DMS153 (cell line): ENCODE results near the gene FASTKD3.
A peak's percentile ranks its signal among the peaks of the same experiment; 100 is the strongest.

Experiments
- DNase-seq: peaks from one replicate; lab custom pipeline; 2025; lab: John Stamatoyannopoulos, UW

FASTKD3 gene

DNA sequence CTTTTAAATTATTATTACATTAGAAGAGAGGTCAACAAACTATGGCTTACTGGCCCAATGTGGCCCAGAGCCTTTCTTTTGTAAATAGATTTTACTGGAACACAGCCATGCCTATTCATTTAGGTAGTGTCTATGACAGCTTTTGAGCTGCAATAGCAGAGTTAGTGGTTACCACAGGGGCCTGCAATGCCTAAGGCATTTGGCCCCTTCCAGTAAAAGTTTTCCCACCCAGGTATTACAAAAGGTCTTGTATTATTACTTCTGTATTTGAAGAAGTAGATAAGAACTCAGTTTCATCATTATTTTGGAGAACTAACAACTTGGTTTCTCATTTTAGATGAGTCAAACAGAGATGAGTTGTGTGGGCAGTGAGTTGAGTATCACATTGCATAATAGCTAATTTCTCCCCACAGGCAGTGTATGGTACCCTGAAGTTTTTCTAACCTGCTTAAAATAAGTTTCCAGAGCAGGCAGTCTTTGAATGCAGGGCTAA lies 9.6 kb upstream of the FASTKD3 start:
- no peak for DNase-seq

DNA sequence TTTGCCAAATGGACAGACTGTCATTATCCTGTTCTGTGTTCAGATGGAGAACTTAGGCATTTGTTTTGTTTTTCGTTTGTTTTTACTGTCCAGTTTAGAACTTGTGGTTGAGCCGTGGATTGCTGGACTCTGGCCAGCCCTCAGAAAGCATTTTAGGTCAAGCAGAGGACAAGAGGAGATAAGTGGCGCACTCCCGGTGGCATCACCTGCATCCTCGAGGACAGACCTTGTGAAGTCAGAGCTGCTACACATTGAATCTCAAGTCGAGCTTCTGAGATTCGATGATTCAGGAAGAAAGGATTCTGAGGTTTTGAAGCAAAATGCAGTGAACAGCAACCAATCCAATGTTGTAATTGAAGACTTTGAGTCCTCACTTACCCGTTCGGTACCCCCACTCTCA lies 9.0 kb upstream of the FASTKD3 start:
- no peak for DNase-seq

DNA sequence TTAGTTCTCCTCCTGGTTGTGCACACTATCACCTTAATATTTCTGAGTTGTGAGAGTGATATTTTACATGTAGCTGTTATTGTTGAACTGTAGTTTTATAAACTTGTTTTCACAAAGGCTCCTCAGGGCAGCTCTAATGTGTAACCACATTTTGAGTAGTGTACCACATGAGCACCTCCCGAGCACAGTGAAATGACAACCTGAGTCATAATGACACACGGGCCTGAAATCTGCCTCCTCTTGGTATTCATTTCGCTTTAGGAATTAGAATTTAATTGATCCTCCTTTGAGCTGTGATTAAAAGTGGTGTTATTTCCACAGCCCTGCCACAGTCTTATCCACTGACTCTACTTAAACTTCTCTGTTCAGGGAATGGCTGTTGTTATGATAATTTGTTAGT lies 8.0 kb upstream of the FASTKD3 start:
- DNase-seq: no peak

DNA sequence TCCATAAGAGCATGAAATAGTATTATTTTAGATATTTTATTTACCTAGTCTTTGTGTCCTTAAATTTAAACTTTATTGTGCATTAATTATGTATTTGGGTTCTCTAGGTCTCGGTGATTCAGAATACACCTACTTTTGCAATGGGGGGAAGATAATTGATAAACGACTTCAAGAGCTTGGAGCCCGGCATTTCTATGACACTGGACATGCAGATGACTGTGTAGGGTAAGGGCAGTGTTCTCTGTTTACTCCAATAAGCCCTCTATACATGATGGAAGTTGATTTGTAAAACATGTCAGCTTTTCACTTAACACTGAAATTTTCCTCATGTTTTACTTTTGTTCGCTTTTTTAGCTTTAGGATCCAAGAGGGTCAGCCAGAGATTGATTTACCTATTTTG lies 6.3 kb upstream of the FASTKD3 start:
- DNase-seq: no peak

DNA sequence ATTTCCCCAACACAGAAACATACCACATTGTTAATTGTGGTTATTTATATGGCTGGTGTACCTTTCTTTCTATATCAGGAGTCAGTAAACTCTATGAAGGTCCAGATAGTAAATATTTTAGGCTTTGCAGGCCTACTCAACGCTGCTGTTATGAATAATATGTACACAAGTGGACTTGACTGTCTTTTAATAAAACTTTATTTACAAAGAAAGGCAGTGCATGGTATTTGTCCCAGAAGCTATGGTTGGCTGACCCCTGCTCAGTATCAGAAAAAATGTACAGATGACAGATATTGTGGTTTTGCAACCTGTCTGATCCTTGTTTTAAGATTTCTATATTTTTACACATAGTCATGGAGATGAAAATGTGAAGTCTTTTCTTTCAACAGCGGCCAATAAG lies 5.8 kb upstream of the FASTKD3 start:
- DNase-seq: no peak

DNA sequence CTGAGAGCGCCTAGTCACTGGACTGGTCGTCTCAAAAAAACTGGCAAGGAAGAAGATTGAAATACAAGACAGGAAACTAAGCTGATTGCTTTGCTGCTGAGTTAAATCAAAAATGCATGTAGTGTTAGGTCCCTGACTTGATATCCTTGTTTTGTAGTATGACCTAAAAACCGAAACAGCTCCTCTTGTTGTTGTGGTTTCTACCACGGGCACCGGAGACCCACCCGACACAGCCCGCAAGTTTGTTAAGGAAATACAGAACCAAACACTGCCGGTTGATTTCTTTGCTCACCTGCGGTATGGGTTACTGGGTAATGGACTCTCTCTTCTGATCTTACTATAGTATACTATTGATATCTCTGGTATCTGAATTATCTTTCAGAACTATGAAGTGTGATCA lies 4.4 kb upstream of the FASTKD3 start:
- DNase-seq: no peak

DNA sequence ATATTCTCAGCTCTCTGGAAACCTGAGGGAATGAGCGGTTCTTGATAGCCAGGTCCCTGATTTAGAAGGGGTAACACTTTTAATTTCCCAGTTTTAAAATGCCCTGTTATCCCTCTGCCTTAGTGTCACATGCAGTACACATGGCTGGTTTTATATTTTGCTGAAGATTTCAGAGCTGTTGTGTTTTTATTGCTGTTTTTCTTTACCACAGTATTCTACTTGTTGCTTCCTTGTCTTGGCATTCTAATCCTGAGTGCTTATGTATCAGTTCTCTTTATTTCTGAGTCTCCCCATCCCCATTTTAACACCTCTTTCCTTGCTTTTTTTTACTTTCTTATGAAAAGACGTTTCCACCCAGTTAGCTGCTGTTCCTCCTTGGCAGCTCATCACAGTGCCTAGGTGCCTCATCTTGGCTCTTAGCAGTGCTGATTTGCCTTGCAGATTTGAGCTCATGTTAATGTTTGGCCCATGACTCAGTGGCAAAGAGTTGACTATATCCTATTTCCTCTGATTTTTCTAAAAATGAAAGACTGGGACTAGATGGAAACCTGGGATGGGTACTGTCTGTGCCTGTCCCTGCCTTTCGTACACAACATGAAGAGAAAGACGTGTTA lies 3.8 kb upstream of the FASTKD3 start:
- DNase-seq: no peak

DNA sequence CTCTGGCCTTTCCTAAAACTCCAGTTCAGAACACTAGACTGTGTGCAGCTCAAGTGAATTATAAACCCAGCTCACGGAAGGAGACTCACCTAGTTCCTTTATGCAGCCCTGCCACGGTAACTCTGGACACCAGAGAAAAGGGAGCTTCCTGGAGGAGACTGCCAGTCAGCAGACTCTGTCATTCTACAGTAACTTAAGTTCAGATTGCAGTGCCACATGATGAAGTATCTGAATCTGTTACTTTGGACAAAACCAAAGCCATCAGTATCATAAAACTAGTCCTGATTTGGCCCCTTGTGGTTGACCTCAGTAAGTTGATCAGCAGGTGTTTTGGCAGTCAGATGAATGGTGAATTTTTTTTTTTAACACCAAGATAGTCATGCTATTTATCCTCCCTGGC lies 2.8 kb upstream of the FASTKD3 start:
- no peak for DNase-seq

DNA sequence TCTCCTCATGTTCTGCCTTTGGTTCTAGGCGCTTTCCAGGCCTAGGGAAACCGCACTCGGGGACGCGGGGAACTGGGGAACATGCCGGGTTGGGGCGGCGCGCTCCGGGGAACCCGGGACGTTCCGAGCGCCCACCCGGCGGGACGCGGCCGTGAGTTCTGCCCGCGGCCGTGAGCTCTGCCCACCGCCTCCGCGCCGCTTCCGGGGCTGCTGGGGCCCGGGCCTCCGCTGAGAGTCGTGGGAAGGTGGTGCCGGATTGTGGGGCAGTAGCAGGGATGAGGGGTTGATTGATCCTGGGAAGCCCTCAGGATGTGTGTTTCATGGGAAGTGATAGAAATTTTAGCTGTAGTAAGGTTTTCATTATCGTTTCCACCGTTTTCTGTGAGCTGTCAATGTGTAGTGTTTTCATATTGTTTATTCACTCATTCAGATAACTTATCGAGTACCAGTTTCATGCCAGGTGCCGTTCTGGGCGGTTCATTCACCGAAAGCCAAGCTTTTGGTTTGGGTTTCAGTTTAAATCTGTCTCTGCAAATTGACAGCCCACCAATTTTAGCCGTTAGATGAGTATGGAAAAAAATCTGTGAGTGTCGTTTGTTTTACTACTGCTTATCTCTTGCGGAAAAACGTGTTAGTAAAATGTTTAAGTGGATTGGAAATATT lies 774 bp upstream of the FASTKD3 start:
- DNase-seq: no peak

DNA sequence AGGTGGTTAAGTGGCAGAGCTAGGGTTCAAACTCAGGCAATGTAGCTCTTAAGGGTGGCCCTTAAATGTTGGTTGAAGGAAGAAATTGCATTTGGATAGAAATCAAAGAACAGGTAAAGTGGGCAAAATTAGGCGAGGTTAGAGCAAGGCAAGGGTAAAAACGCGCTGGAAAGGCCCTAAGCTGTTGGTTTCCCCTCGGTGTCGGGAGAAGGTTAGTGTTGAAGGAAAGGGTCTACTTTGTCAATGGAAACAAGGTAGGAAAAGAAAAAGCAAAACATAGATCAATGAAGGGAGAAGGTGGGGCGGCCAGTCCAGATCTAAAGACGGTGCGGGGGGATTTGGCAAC lies 431 bp downstream of the FASTKD3 start:
- DNase-seq: no peak

DNA sequence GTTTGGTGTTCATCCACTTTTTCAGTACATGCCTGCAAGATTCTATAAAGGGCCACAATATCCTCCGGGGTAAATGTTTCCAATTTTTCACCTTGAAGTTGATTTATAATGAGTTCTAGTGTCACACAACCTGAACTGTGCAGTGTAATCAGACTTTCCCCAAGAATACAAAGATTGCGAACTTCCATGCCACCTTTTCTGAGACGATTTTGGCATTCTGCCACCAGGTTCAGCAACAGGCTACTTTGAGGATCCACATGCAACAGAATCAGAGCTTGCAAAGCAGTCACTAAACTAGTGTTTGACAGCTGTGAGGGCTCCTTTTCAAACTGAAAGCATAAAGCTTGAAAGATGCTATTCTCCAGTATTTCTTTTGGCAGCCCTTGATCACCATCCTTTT lies 1.6 kb downstream of the FASTKD3 start:
- DNase-seq: no peak

DNA sequence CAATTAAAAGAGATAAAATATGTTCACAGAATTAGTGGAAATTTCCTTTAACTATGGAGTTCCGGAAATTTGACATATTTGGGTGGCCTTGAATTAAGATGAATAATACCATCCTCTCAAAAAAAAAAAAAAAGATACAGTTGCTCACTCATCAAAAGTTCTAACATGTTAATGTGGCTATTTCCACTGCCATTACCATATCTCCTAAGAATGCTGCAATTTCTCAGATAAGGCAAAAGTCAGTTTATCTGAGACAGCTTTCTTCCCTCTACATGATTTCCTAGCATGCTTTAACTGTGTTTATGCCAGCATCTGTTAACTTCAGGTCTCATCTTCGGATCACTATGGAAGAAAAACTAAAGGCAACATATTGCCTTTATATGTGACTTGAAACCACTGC lies 2.6 kb downstream of the FASTKD3 start:
- DNase-seq: no peak

DNA sequence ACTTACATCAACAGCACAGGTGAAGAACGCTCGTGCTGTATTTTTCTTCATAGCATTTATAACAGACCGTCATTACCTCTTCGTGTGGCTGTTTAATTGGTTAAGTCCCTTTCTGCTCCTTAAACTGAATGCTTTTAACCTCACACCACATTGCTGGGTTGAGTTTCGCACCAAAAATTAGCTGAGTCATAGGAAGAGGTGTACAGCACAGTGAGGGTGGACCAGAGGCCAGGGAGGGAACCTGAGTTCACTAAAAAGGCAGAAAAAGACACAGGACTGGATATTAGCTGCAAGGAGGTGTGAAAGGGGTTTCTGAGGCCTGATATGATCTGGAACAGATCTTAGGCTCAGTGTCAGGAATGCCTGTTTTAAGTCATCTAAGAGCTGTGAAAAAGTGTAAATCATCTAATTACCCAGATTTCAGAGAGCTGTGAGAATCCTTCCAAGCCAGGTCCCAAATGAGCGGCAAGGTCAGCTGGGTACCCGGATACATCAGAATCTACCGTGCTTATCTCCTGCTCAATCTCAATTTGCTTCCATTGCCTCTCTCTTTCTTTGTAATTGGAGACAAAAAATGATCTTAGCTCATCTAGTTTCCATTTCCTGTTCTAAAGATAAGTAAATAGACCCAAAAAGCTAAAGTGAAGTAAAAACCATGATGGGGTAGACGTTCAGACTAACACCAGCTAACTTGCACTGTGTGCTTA lies 10.8 kb downstream of the FASTKD3 start:
- no peak for DNase-seq

DNA sequence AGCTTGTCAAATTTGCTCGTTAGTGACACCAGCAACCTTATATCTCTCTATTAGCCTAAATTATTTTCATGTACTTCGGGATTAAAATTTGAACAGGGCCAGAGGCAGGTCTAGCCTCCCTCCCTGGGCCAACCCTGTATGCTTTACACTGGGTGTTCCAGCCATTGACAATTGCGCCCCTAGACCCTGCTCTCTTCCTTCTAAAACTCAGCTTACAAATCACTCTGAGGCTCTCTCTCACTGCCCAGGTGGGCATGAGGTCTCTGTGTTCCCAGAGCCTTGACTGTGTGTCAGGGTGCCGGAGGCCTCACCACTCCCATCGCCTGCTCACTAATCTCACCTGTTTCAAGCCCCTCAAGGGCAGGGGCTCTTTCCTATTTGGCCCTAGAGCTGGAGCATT lies 11.5 kb downstream of the FASTKD3 start:
- DNase-seq: no peak

DNA sequence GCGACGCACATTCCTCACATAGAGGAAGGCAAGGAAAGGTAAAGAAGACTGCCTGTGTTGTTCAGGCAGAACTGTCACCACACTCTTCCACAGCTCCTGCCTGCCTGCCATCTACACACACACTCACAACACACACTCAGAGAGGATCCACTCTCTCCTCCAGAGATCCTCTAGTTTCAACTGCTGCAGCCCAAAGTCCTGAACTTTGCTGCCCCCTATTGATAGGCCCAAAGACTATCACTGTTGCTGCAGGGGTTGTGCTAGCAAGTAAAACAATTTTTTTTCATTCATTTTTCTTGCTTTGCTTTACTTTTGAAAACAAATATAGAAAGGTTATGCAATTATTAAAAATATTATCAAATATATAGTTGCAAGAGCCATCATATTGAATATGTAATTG lies 12.0 kb downstream of the FASTKD3 start:
- DNase-seq: peak; percentile 60

DNA sequence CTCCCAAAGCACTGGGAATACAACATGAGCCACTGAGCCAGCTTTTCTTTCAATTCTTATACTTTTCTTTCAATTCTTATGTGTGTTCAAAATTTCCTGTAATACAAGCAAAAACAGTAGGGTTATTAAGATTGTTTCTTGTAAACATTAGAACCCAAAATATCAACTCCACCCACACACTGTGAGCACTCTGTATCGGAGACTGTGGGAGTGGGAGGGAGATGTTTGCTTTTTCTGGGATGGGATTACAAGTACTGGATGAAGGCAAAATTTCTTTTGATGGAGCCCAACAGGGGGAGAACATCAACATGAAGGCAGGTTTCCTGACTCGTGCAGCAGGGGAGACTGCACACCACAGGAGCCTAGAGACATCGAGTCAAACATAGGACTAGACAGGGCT lies 13.2 kb downstream of the FASTKD3 start:
- no peak for DNase-seq

DNA sequence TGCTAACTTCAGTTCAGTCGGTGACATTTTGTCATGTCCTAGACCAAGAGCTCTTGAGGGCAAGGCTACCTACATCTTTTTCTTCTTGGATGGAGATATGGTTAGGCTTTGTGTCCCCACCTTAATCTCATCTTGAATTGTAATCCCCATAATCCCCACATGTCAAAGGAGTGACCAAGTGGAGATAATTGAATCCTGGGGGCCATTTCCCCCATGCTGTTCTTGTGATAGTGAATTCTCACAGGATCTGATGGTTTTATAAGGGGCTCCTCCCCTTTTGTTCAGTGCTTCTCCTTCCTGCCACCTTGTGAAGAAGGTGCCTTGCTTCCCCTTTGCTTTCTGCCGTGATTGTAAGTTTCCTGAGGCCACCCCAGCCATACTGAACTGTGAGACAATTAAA lies 15.8 kb downstream of the FASTKD3 start:
- no peak for DNase-seq

DNA sequence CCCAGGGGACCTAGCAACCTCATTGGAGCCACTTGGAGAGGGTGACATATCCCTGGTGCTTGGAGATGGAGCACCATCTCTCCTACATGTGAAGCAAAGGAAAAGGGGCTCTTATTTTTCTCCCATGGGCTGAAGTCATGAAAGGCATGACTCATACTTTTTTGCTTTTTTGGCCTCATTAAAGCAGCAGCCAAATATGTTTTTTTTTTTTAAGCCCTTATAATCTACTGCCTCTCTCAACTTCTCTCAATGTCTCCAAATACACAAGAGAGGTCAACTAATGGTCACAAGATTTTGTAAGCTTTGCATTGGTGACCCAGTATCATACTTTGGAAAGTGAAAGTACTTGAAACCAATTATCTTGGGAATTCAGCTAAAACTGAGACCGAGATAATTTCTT lies 16.3 kb downstream of the FASTKD3 start:
- no peak for DNase-seq

DNA sequence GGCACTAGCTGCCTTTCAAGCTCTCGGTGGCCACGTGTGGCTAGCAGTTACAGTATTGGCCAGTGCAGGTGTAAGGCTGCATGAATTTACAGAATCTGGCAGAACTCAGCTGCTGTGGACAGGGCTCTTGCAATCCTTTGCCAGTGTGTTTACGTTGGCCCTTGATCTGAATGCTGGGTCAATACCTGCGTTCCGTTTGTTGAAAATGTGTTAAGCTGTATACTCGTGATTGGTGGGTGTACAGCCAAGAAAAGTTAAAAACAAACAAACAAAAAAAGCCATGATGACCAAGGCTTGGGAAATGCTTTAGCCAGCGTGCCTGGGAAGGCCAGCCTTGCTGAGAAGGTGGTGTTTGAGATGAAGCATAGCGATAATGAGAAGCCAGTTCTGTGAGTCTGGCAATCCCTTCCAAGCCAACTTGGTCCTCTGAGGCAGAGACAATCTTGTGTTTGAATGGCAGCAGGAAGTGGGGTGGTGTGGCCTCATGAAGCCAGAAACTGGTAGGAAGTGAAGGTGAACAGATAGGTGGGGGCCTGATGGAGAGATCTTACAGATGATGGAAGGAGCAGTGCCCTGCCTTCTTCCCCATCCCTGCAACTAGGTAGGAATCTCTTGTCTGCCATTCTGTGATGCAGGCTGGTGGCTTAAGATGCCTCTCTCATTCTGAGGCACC lies 17.1 kb downstream of the FASTKD3 start:
- DNase-seq: no peak

DNA sequence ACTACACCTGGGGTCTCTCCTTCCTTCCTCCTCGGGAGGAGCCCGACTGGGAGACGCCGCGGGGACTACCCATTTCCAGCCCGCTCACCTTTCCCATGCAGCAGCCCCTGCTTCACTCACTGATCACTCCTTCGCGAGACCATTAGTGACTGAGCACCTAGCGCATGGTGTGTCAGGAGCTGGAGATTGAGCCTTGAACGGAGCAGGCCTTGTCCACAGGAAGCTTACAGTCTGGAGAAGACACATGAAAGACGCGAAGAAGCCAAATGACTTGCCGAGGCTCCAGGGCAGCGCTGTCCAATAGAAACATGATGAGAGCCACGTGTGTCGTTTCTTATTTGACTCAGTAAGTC lies 17.6 kb downstream of the FASTKD3 start:
- no peak for DNase-seq

DNA sequence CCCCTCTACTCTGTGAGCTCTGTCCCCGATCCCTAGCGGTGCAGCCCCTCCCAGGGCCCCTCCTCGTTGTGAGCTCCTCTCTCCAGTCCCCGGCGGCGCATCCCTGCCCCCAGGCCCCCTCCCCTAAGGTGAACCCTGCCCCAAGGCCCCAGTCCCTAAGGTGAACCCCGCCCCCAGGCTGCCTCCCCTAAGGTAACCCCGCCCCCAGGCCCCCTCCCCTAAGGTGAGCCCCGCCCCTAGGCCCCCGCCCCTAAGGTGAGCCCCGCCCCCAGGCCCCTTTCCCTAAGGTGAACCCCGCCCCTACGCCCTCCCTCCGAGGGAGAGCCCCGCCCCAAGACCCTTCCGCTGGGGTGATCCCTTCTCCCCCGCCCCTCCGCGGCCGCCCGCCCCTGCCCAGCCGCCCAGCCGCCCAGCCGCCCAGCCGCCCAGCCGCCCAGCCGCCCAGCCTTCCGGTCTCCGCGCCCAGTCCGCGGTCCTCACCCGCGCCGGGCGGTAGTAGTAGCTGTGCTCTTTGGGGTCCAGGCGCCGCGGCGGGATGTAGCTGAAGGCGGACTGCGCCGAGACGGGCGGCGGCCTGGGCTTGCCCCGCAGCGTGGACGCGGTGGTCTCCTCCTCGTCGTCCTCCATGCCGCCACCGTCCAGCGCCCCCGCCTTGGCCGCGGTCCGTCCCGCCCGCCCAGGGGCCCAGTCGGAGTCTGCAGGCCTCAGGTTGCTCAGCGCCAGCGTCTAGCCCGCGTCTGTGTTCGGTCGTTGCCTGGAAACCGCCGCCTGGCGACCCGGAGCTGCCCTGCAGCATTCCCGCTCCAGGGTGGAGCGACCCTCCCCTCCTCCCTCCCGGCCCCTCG lies 18.2 kb downstream of the FASTKD3 start, which contains the start of gene CFAP90:
Gene CFAP90, minus strand, starts transcription at position 739 of the 845 bp plus-strand sequence. Its CDS starts 112 bp downstream, at position 627.
- no peak for DNase-seq
